Measurements from ENCODE around the gene PRR9. TPM values are rescaled to one million over a fixed set of nuclear protein-coding genes. Genes with fewer than 3 reads are reported as not detected.

The PRR9 gene
- total RNA-seq, 1 donor = not detected

DNA sequence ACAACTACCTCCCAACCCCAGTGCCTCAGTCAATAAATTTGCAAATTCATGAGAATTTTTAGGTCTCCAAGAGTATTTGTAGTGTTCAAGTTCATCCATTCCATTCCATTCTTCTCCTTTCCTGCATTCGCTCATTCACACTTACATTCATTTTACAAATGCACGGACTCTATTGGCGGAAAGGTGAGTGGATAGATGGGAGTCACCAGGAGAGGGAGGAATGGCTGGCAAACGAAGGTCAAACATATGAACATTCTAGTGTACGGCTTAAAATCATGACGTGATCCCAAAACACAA, 44.6 kb downstream of the PRR9 start:
- DNase-seq (ENCODE audit: low read depth in 2 of 3, low spot score in 2 of 3) = no peak

DNA sequence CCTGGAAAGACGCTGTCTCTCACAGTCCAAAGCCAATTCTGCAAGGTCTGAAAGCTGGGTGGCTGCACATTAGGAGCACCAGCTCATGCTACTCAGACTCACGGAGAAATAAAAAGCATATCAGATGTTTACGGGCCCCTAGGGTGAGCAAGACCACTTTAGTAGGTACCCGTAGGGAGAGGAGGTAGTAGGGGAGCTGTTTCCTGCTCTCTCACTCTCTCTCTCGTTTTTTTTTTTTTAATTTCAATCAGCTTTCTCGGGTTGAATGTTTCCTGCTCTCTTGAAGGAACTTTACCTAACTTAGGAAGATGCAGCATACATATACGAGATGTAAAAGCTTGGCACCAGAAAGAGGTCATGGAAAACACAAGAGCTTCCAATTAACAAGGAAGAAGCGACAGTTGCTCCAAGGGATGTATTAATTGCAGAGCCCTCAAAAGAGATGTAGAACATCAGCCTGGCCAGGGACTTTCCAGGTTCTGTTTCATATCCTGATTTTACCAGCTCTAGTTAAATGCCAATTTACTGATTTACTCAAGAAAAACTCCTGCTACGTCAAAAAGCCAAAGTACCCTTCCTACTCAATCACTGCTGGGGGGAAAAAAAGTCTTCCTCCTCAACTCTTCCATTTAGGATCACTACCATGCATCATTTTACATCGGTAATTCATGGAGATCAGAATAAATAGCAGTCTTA, 45.2 kb downstream of the PRR9 start:
- DNase-seq (ENCODE audit: low read depth in 2 of 3, low spot score in 2 of 3) = no peak

DNA sequence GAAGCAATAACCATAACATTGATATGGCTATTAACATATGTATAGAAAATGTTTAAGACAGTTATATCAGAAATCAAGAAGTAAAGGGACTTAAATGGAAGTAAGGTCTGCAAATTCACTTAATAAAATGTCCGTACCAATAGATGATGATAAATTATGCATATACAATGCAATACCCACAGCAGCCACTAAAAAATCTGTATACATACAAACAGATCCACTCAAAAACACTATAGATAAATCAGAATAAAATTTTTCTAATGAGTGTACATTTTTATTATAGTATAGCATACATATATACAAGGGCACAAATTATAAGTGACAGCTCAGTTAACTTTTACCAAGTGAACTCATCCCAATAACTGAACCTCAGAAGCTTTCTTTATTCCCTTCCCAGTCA, 48.1 kb downstream of the PRR9 start:
- no peak for DNase-seq (ENCODE audit: low read depth in 2 of 3, low spot score in 2 of 3)

Other genes with a start within 250 kb of the PRR9 start
- not detected for gene SPRR4, start 246.9 kb upstream of the PRR9 start, total RNA-seq
- gene SPRR1A, start 233.5 kb upstream of the PRR9 start, total RNA-seq = not detected
- not detected for gene SPRR3, start 215.8 kb upstream of the PRR9 start, total RNA-seq
- gene SPRR1B, start 186.4 kb upstream of the PRR9 start, total RNA-seq = not detected
- gene SPRR2D, start 176.5 kb upstream of the PRR9 start, total RNA-seq = not detected
- not detected for gene SPRR2A, start 160.1 kb upstream of the PRR9 start, total RNA-seq
- not detected for gene SPRR2B, start 146.0 kb upstream of the PRR9 start, total RNA-seq
- not detected for gene SPRR2E, start 123.1 kb upstream of the PRR9 start, total RNA-seq
- not detected for gene SPRR2F, start 104.1 kb upstream of the PRR9 start, total RNA-seq
- not detected for gene SPRR2G, start 66.7 kb upstream of the PRR9 start, total RNA-seq
- not detected for gene LELP1, start 14.2 kb upstream of the PRR9 start, total RNA-seq
- gene LORICRIN, start 42.1 kb downstream of the PRR9 start, total RNA-seq = not detected
- not detected for gene PGLYRP3, start 95.4 kb downstream of the PRR9 start, total RNA-seq
- 0.27 TPM for gene PGLYRP4, start 131.3 kb downstream of the PRR9 start, total RNA-seq
- gene S100A9, start 140.3 kb downstream of the PRR9 start, total RNA-seq = 88.9 TPM
- gene S100A12, start 158.0 kb downstream of the PRR9 start, total RNA-seq = 4.8 TPM
- gene S100A8, start 173.5 kb downstream of the PRR9 start, total RNA-seq = 12.1 TPM
- not detected for gene S100A7A, start 198.9 kb downstream of the PRR9 start, total RNA-seq
- not detected for gene S100A7, start 243.1 kb downstream of the PRR9 start, total RNA-seq